Neural cell (in vitro differentiated cells): ENCODE measurements around the gene SLC25A39. TPM values are rescaled to one million over a fixed set of nuclear protein-coding genes. Genes with fewer than 3 reads are reported as not detected.

Source experiments
- H2AFZ ChIP-seq: fragments of 200-600, 300-800 bp; sonication (generic), shearing (Covaris generic); 2 replicates; pipeline ENCODE4 v1.6.0; 2014; ENCODE audit warnings: low read depth, mild to moderate bottlenecking, antibody characterized with exemption, low read length, moderate library complexity
- H3F3A ChIP-seq: fragments of 200-600 bp; shearing (Covaris generic); 2 replicates; pipeline ENCODE4 v1.6.1; 2016; ENCODE audit warnings: mild to moderate bottlenecking, moderate library complexity, mixed read lengths, antibody characterized with exemption, low read length; ENCODE audit not compliant: insufficient read depth, poor library complexity, severe bottlenecking
- H3K27ac ChIP-seq: fragments of 200-600, 300-800 bp; sonication (generic), shearing (Covaris generic); 2 replicates; pipeline ENCODE4 v1.5.1; 2014; ENCODE audit warnings: mild to moderate bottlenecking, low read length, moderate library complexity
- H3K27me3 ChIP-seq: fragments of 300-800, 200-600 bp; sonication (generic), shearing (Covaris generic); 2 replicates; pipeline ENCODE4 v1.6.0; 2014; ENCODE audit warnings: mild to moderate bottlenecking, low read depth, low read length, moderate library complexity; ENCODE audit not compliant: insufficient read depth
- H3K36me3 ChIP-seq: fragments of 300-800, 200-600 bp; sonication (generic), shearing (Covaris generic); 2 replicates; pipeline ENCODE4 v1.5.1; 2014; ENCODE audit warnings: mild to moderate bottlenecking, antibody characterized with exemption, low read length, moderate library complexity; ENCODE audit not compliant: insufficient read depth
- H3K4me2 ChIP-seq: fragments of 300-800, 200-600 bp; sonication (generic), shearing (Covaris generic); 2 replicates; pipeline ENCODE4 v1.6.0; 2014; ENCODE audit warnings: mild to moderate bottlenecking, low read length
- H3K4me3 ChIP-seq: fragments of 300-800, 200-600 bp; sonication (generic), shearing (Covaris generic); 2 replicates; pipeline ENCODE4 v1.5.1; 2014; ENCODE audit warnings: mild to moderate bottlenecking, low read length, moderate library complexity
- H3K79me2 ChIP-seq: fragments of 200-600 bp; shearing (Covaris generic); replicated peaks from 2 replicates; pipeline ENCODE4 v1.6.0; 2014; ENCODE audit warnings: mild to moderate bottlenecking, low read length, moderate library complexity; ENCODE audit not compliant: insufficient read depth
- H3K9ac ChIP-seq: fragments of 300-800, 200-600 bp; sonication (generic), shearing (Covaris generic); 2 replicates; pipeline ENCODE4 v1.6.1; 2016; ENCODE audit warnings: mild to moderate bottlenecking, low read length, mixed read lengths
- H3K9me2 ChIP-seq: fragments of 200-600 bp; shearing (Covaris generic); 2 replicates; pipeline ENCODE4 v1.6.1; 2016; ENCODE audit warnings: mild to moderate bottlenecking, low read length, mixed read lengths; ENCODE audit not compliant: insufficient read depth
- H3K9me3 ChIP-seq: fragments of 200-600, 300-800 bp; sonication (generic), shearing (Covaris generic); 2 replicates; pipeline ENCODE4 v1.6.1; 2016; ENCODE audit warnings: mild to moderate bottlenecking, mixed run types, low read length, moderate library complexity, mixed read lengths
- H4K20me1 ChIP-seq: fragments of 200-600 bp; shearing (Covaris generic); 2 replicates; pipeline ENCODE4 v1.6.1; 2016; ENCODE audit warnings: mild to moderate bottlenecking, mixed run types; ENCODE audit not compliant: insufficient read depth
- CTCF ChIP-seq: fragments of 450-650 bp; IDR thresholded peaks from 2 replicates; pipeline ENCODE4 v1.5.1; 2014; ENCODE audit warnings: antibody characterized with exemption, mild to moderate bottlenecking, moderate library complexity; ENCODE audit not compliant: poor library complexity, severe bottlenecking
- EP300 ChIP-seq: fragments of 450-650 bp; conservative IDR thresholded peaks from 2 replicates; pipeline ENCODE4 v1.6.1; 2014; ENCODE audit warnings: antibody characterized with exemption, mild to moderate bottlenecking, moderate library complexity; ENCODE audit not compliant: poor library complexity, severe bottlenecking
- EZH2 ChIP-seq: fragments of 200-600, 300-800 bp; shearing (Covaris generic), sonication (generic); IDR thresholded peaks from 2 replicates; pipeline ENCODE4 v1.6.1; 2014; ENCODE audit warnings: antibody characterized with exemption, low read length, borderline replicate concordance, mild to moderate bottlenecking; ENCODE audit not compliant: insufficient read depth, poor library complexity, severe bottlenecking
- MXI1 ChIP-seq: fragments of 450-650 bp; conservative IDR thresholded peaks from 2 replicates; pipeline ENCODE4 v1.6.1; 2014; ENCODE audit warnings: antibody characterized with exemption, mild to moderate bottlenecking; ENCODE audit not compliant: poor library complexity, severe bottlenecking
- POLR2AphosphoS5 ChIP-seq: IDR thresholded peaks from 2 replicates; pipeline ENCODE4 v1.6.1; 2012
- RAD21 ChIP-seq: fragments of 450-650 bp; conservative IDR thresholded peaks from 2 replicates; pipeline ENCODE4 v1.6.1; 2014; ENCODE audit warnings: antibody characterized with exemption, mild to moderate bottlenecking, moderate library complexity
- REST ChIP-seq: IDR thresholded peaks from 2 replicates; pipeline ENCODE4 v1.6.1; 2012; ENCODE audit warnings: borderline replicate concordance
- SMC3 ChIP-seq: fragments of 450-650 bp; conservative IDR thresholded peaks from 2 replicates; pipeline ENCODE4 v1.6.1; 2014; ENCODE audit warnings: antibody characterized with exemption, mild to moderate bottlenecking, moderate library complexity; ENCODE audit not compliant: poor library complexity
- TAF1 ChIP-seq: IDR thresholded peaks from 2 replicates; pipeline ENCODE4 v1.6.1; 2012; ENCODE audit warnings: low read depth
- polyA plus RNA-seq: library from polyadenylated mRNA; depleted of rRNA; stranded (reverse); fragments of >200 nt; gene quantifications from 2 replicates; pipeline ENCODE4 v1.2.3, GENCODE V29; 2014

Gene SLC25A39
- polyA plus RNA-seq, 1 donor from 2014 or later = 73.4 TPM

GRCh38 chr17:44338702-44339101, 14.1 kb upstream of the SLC25A39 start:
- no peaks in the 10 kb centered on the region for H3F3A ChIP-seq
- H3K27ac ChIP-seq = no peak overlapping the region
- H4K20me1 ChIP-seq = no peaks in the 10 kb centered on the region
- no peaks in the 10 kb centered on the region for H3K9me3 ChIP-seq
- TF ChIP-seq EZH2 = no peak
- no peak for TF ChIP-seq RAD21
- no peak for TF ChIP-seq SMC3
- no peak for TF ChIP-seq EP300
- H3K9ac ChIP-seq = no peak overlapping the region
- H3K4me3 ChIP-seq = no peak overlapping the region
- no peak overlapping the region for H2AFZ ChIP-seq
- H3K4me2 ChIP-seq = no peak overlapping the region
- no peaks in the 10 kb centered on the region for H3K79me2 ChIP-seq
- H3K27me3 ChIP-seq = peaks cover 4% of the 10 kb centered on the region
- H3K9me2 ChIP-seq = no peaks in the 10 kb centered on the region
- no peaks in the 10 kb centered on the region for H3K36me3 ChIP-seq

- Histone ChIP-seq H4K20me1 (no peaks in the 10 kb centered on the region), H3F3A (no peaks in the 10 kb centered on the region), H3K4me2 (no peak overlapping the region), H3K9me3 (no peaks in the 10 kb centered on the region), H3K79me2 (no peaks in the 10 kb centered on the region), H2AFZ (no peak overlapping the region), H3K9ac (no peak overlapping the region), H3K9me2 (no peaks in the 10 kb centered on the region), H3K27ac (no peak overlapping the region), H3K36me3 (no peaks in the 10 kb centered on the region), H3K27me3 (peaks cover 4% of the 10 kb centered on the region), H3K4me3 (no peak overlapping the region)
- TF ChIP-seq RAD21 (no peak), TAF1 (no peak), MXI1 (no peak), EP300 (no peak), SMC3 (no peak), CTCF (no peak), POLR2AphosphoS5 (no peak), REST (no peak), EZH2 (no peak)
These were observed 11.3 kb upstream of the SLC25A39 start for GRCh38 chr17:44335968-44336367.

GRCh38 chr17:44335564-44335963, 10.9 kb upstream of the SLC25A39 start:
- H3K4me3 ChIP-seq = no peak overlapping the region
- no peaks in the 10 kb centered on the region for H4K20me1 ChIP-seq
- H3K9me3 ChIP-seq = no peaks in the 10 kb centered on the region
- no peaks in the 10 kb centered on the region for H3K9me2 ChIP-seq
- H3F3A ChIP-seq = no peaks in the 10 kb centered on the region
- H3K79me2 ChIP-seq = no peaks in the 10 kb centered on the region
- no peak overlapping the region for H2AFZ ChIP-seq
- no peak overlapping the region for H3K9ac ChIP-seq
- no peak overlapping the region for H3K4me2 ChIP-seq
- no peaks in the 10 kb centered on the region for H3K36me3 ChIP-seq
- no peak for TF ChIP-seq SMC3
- TF ChIP-seq POLR2AphosphoS5 = no peak
- TF ChIP-seq TAF1 = no peak
- no peak for TF ChIP-seq CTCF
- no peak for TF ChIP-seq EZH2
- TF ChIP-seq REST = no peak
- peaks cover 4% of the 10 kb centered on the region for H3K27me3 ChIP-seq
- no peak overlapping the region for H3K27ac ChIP-seq
